ENCODE results near the gene NLRC3.
A peak's percentile ranks its signal among the peaks of the same experiment; 100 is the strongest.
"Not testable (repeated sequence)": the region's sequence is repeated elsewhere in the genome, so short reads cannot be mapped to it uniquely, and the experiment has no call there.

The NLRC3 gene

DNA sequence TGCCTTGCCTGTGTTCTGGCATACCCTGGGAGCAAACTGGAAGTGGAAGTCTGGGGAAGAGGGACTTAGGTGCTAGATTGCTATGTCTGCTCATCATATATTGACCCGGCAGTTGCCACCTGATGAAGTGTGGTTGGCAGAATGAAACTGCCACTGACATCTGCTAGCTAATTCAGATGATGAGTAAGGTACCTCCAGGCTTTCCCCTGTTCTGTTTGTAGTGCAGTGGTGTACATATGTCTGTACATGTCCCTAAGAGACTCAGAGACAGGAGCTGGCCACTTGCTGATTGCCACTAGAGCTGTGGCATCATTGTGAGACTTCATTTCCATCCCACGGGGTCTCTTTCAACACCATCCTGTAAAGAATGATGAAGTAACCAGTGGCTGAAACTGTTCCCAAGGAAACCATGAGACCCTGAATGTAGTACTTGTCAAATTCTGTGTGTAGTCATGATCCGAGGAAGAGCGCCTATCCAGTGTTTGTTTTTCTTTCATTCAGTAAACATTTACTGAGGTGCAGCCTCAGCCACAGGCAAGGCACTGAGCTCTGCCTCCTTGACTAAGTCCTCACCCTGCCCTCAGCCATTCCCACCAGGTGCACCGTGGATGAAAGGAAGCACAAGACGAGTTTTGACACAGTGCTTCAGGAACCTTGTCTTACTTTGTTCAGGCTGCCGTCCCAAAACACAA is 63.2 kb downstream of the NLRC3 start:
- no peak for DNase-seq (ENCODE audit: low read depth in 2 of 2)

DNA sequence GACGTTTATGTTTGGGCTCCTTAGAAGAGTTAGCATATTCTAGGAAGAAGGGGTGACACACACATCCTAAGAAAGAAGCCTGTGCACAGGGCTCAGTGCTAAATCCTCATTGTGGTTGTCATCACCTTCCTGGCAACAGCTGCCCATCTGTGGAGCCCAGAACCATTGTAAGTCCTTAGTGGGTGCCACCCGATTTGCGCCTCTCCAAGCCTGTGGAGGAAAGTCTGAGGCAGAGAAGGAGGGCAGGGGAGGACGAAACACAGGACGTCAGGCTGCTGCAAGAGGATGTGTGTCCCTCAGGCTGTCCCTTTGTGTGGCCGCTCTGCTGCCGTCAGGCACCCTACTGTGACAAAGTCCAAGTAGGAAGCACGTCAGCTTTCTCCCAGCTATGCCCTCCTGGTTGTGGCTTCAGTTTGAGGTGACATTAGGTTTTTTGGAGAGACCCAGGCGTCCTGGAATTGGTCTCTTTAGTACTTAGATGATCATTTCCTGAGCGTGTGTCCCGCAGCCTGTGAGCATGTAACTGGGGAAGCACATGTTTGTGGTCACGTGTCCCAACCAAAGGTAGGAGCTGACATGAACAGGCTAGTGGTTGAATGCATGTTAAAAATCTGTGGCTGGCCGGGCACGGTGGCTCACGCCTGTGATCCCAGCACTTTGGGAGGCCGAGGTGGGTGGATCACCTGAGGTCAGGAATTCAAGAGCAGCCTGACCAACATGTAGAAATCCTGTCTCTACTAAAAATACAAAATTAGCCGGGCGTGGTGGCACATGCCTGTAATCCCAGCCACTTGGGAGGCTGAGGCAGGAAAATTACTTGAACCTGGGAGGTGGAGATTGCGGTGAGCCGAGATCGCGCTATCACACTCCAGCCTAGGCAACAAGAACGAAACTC is 65.7 kb downstream of the NLRC3 start:
- DNase-seq (ENCODE audit: low read depth in 2 of 2) = no peak

DNA sequence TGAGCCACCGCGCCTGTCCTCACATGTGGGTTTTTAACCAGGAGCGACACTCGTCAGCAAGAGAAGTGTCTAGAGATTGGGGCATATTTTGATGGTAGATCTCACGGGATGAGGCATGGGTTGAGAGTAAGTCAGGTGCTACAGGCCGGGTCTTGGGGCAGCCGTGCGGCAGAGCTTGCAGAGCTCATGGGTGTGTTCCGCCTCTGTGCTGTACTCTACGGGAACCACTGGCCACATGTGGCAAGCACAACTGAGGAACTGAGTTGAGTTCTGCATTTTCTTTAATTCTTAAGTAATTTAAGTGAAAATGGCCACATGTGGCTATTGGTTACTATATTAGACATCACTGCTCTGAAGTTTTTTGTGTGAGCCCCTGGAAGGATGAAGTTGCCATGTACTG is 66.8 kb downstream of the NLRC3 start:
- DNase-seq (ENCODE audit: low read depth in 2 of 2) = no peak

DNA sequence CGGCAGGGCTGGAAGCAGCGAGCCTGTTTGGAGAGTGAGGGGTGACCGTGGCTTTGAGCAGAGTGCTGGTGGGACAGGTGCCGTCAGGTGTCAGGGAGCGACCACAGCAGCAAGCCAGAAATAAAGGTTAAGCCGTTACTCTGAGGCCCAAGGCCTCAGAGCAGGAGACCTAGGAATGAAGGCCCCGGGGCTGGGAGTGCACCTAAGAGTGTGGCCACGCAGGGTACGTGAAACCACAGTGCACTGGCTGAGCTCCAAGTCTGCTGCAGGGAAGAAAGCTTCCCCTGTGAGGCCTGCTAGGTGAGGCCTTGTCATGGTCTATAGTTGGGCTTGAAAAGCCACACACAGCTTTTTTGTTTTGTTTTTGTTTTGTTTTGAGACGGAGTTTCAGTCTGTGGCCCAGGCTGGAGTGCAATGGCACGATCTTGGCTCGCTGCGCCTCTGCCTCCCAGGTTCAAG is 67.7 kb downstream of the NLRC3 start:
- DNase-seq (ENCODE audit: low read depth in 2 of 2) = peak; percentile 30 to 40

DNA sequence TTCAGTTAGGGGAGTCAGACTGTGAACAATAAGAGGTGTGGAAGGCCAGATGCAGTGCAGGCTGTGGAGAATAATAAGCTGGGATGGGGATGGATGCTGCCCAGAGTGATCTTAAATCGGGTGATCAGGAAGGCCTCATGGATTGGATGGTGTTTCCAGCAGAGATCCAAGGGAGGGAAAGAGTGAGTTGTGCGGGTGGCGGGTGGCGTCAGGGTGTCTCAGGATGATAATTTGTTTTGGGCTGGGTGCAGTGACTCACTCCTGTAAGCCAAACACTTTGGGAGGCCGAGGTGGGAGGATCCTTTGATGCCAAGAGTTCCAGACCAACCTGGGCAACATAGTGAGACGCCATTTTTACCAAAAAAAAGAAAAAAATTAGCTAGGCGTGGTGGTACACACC is 68.5 kb downstream of the NLRC3 start:
- no peak for DNase-seq (ENCODE audit: low read depth in 2 of 2)

DNA sequence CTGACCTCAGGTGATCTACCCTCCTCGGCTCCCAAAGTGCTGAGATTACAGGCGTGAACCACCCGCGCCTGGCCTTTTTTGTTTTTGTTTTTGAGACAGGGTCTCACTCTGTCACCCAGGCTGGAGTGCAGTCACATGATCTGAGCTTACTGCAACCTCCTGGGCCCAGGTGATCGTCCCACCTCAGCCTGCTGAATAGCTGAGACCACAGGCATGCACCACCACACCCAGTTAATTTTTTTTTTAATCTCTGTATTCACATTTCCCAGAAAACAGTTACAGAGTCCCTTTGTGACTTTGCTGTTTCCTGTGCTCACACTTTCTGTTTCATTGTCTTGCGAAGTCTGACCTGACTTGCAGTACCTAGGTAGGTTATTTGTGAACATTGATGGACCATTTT is 73.7 kb downstream of the NLRC3 start:
- peak; percentile 23 for DNase-seq (ENCODE audit: low read depth in 2 of 2)

DNA sequence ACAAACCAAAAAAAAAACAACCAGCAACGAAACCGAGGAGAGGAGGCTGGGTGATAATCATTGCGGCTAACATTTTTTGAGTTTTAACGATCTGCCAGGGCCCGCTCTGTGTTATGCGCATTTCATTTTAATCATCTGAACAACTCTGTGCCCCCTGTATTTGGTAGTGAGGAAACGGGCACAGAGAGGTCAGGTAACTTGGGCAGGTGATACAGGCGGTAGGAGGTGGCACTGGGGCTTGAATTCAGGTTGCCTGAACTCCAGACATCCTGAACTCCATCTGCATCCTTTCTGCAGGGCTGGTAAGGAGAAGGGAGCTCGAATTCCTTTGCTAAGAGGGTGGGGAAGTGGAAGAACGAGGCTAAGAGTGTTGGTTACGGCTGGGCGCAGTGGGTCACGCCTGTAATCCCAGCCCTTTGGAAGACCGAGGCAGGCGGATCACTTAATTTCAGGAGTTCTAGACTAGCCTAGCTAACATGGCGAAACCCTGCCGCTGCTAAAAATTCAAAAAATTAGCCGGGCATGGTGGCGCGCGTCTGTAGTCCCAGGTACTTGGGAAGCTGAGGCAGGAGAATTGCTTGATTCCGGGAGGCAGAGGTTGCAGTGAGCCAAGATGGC is 75.3 kb downstream of the NLRC3 start:
- no peak for DNase-seq (ENCODE audit: low read depth in 2 of 2)

DNA sequence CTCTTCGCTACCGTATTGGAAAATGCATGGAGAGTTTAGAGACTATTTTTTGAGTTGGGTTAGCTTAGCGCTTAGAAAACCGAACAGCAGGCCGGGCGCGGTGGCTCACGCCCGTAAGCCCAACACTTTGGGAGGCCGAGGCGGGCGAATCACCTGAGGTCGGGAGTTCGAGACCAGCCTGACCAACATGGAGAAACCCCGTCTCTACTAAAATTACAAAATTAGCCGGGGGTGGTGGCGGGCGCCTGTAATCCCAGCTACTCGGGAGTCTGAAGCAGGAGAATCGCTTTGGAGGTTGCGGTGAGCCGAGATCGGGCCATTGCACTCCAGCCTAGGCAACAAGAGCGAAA is 75.8 kb downstream of the NLRC3 start:
- DNase-seq (ENCODE audit: low read depth in 2 of 2) = not testable (repeated sequence)

DNA sequence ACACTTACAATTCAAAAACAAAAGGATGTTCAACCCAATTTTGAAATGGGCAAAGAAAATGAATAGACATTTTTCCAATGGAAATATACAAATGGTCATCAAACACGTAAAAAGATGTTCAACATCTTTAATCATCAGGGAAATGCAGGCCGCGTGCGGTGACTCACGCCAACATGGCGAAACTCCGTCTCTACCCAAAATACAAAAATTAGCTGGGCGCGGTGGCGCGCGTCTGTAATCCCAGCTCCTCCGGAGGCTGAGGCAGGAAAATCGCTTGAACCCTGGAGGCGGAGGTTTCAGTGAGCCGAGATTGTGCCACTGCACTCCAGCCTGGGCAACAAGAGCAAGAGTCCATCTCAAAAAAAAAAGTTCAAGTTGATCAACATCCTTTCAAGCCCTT is 78.2 kb downstream of the NLRC3 start:
- no peak for DNase-seq (ENCODE audit: low read depth in 2 of 2)

DNA sequence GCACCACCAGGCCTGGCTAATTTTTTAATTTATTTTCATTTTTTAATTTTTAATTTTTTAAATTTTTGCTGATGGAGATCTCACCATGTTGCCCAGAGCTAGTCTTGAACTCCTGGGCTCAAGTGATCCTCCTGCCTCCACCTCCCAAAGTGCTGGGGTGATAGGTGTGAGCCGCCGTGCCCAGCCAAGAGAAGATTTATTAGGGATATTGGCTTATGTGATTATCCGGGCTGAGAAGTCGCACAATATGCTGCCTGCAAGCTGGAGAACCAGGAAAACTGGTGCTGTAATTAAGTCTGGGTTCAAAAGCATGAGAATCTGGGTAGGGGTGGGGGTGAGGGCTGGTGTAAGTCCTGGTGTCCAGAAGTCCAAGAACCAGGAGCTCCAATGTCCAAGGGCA is 79.4 kb downstream of the NLRC3 start:
- no peak for DNase-seq (ENCODE audit: low read depth in 2 of 2)

DNA sequence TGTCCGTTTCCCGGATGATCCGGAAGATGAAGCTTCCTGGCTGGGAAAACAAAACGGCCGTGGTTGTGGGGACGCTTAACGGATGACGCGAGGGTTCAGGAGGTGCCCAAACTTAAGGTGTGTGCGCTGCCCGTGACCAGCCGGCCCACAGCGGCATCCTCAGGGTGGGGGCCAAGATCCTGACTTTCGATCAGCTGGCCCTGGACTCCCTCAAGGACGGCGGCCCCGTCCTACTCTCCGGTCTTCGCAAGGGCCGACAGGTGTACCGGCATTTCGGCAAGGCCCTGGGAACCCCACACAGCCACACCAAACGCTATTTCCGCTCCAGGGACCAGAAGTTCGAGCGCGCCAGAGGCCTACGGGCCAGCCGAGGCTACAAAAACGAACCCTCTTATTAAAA is 80.8 kb downstream of the NLRC3 start:
- DNase-seq (ENCODE audit: low read depth in 2 of 2) = no peak

DNA sequence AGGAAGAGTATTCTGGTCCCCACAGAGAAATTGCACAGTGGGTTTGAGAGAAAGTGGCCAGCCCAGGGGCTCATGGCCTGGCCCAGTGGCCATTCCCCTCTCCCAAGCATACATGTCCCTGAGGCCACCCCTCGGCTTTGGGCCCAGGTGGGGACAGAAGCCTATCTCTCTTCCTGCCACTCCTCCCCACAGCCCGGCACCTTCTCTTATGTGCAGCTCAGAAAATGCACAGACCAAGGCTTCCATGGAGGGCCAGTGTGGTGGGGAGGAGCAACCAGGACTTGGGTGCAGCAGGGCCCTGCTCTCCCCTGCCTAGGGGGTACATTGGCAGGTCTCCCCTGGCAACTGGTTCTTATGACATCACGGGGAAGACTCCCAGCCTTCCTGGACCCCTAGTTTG is 82.0 kb downstream of the NLRC3 start, which contains the start of gene C16orf90:
TSS of gene C16orf90 (minus strand) at position 314 of the 400 bp plus-strand sequence. CDS start at position 246, 68 bp downstream.
- no peak for DNase-seq (ENCODE audit: low read depth in 2 of 2)

DNA sequence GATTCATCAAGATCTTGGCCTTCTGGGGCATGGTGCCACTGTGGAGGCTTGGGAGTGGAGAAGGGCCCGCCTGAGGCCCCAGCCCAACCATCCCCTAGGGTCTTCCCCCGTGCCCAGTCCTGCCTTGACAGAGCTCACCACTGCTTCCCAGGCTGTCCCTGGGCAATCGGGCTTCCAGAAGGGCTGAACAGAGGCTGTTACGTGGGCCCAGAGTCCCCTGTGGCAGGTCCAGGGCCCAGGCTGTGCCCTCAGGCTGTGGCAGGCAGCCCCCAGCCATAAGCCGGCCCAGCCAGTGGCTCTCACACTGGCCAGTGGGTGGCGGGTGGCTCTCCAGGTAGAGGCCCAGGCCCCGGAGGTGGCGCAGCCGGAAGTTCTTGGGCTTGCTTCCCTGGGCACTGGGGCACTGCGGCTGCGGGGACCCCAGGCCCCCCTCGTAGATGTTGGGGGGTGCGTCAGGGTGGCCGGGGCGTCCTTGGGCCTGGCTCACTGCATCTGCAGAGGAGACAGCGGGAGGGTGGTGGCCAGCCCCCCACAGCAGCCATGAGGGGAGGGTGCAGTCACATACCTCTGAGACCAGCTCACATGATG is 82.7 kb downstream of the NLRC3 start:
- no peak for DNase-seq (ENCODE audit: low read depth in 2 of 2)

DNA sequence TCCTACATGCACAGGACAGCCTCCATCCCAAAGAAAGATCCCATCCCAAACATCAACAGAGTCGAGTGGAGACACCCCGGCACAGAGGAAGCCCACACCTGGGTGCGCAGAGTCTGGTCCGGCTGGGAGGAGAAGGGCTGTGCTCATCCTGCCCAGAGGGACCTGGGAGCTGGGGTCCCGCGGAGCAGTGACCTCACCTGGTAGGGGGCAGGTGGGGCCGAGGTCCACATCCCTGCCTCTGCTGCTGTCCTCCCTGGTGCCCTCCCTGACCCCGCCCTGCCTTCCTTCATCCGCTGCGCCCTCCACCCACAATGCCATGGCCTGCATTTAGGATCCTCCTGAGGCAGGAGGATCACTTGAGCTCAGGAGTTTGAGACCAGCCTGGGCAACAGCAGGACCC is 84.8 kb downstream of the NLRC3 start:
- no peak for DNase-seq (ENCODE audit: low read depth in 2 of 2)

DNA sequence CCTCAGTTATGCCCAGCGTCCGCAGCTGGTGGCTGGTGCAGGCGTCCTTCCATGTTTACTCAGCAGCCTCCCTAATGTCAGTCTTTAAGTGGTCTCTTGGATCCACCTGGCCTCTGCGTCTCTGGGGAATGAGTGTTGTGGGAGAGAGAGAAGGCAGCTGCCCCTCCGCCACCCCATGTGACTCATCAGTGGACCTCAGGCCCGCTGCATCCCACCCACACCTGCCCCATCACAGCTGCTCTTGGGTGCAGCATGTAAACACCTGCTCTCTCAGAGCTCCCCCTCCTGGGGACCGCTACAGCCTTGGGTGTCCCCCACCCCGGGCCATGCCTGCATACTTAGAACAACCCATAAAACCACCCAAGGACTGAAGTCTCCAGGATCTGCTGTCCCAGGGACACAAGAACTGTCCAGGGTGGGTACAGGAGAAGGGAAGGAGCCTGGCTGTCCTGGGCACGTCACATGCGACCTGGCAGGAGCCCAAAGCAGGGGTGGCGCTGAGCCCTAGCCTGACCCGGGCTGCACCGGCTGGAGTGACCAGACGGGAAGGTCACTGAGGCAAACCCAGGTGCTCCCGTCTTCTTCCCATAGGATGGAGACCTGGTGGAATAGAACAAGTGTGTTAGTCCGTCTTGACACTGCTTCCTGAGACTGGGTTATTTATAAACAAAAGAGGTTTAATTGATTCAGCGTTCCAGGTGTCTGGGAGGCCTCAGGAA is 86.1 kb downstream of the NLRC3 start:
- no peak for DNase-seq (ENCODE audit: low read depth in 2 of 2)
